ENCODE measurements around the gene CARM1. TPM values are rescaled to one million over a fixed set of nuclear protein-coding genes. Genes with fewer than 3 reads are reported as not detected.
A peak's percentile ranks its signal among the peaks of the same experiment; 100 is the strongest.

Gene CARM1
- polyA plus RNA-seq, 1 experiment, result 33.7 TPM

GRCh38 chr19:10923260-10924112 is 52.1 kb downstream of the CARM1 start:
- Histone ChIP-seq H3K27me3 (ENCODE audit: control insufficient read depth, insufficient read depth, low read length) (no peaks in the 10 kb centered on the region), H3K36me3 (ENCODE audit: control insufficient read depth, insufficient read depth, low read length) (peaks cover 45% of the 10 kb centered on the region), H3K4me3 (ENCODE audit: low read depth, low read length) (no peak overlapping the region)
- ChIA-PET CTCF (no interaction called here), POLR2A (no interaction called here)
- no peak for TF ChIP-seq CTCF (IDR thresholded peaks at IDR 0.05; ENCODE audit: insufficient read depth, low read depth, low read length)
- DNase-seq (ENCODE audit: low read depth), result no peak

GRCh38 chr19:10924597-10924996 is 53.2 kb downstream of the CARM1 start:
- TF ChIP-seq CTCF (IDR thresholded peaks at IDR 0.05; ENCODE audit: insufficient read depth, low read depth, low read length), result no peak
- CTCF ChIA-PET, result interaction anchor here (1.4 kb wide), 1 partner anchor 9 kb away, joined by 5 read pairs; no protein-coding TSS in a partner anchor

GRCh38 chr19:10927730-10928562 is 56.6 kb downstream of the CARM1 start:
- H3K27me3 ChIP-seq (ENCODE audit: control insufficient read depth, insufficient read depth, low read length), result no peaks in the 10 kb centered on the region
- TF ChIP-seq CTCF (IDR thresholded peaks at IDR 0.05; ENCODE audit: insufficient read depth, low read depth, low read length), result no peak
- DNase-seq (ENCODE audit: low read depth), result no peak
- peak overlapping the region; percentile 94 for H3K4me3 ChIP-seq (ENCODE audit: low read depth, low read length)
- CTCF ChIA-PET, result interaction anchor here (0.8 to 1.1 kb wide), 2 partner anchors 56 to 62 kb away, joined by 4 to 5 read pairs; partner anchors contain the start of gene CARM1
- peaks cover 23% of the 10 kb centered on the region for H3K36me3 ChIP-seq (ENCODE audit: control insufficient read depth, insufficient read depth, low read length)
- POLR2A ChIA-PET, result no interaction called here

More at GRCh38 chr19:10924597-10924996, 53.2 kb downstream of the CARM1 start:
- POLR2A ChIA-PET, result no interaction called here
- peaks cover 43% of the 10 kb centered on the region for H3K36me3 ChIP-seq (ENCODE audit: control insufficient read depth, insufficient read depth, low read length)
- H3K4me3 ChIP-seq (ENCODE audit: low read depth, low read length), result no peak overlapping the region
- DNase-seq (ENCODE audit: low read depth), result no peak
- no peaks in the 10 kb centered on the region for H3K27me3 ChIP-seq (ENCODE audit: control insufficient read depth, insufficient read depth, low read length)

GRCh38 chr19:10928563-10929401 is 57.4 kb downstream of the CARM1 start, which contains the start of the genes TIMM29 and YIPF2:
Gene TIMM29 (plus strand): TSS chr19:10928811. CDS start chr19:10928823, 12 bp downstream.
Gene YIPF2 (minus strand): TSS chr19:10928639. CDS start chr19:10928410, 229 bp downstream.
- ChIA-PET POLR2A (no interaction called here), CTCF (interaction anchor here (1.5 kb wide), 1 partner anchor 81 kb away, joined by 4 read pairs; no protein-coding TSS in a partner anchor)
- H3K27me3 ChIP-seq (ENCODE audit: control insufficient read depth, insufficient read depth, low read length), result no peaks in the 10 kb centered on the region
- TF ChIP-seq CTCF (IDR thresholded peaks at IDR 0.05; ENCODE audit: insufficient read depth, low read depth, low read length), result no peak
- peak within 1 kb of the TSS; percentile 94 for H3K4me3 ChIP-seq (ENCODE audit: low read depth, low read length)
- DNase-seq (ENCODE audit: low read depth), result peak; percentile 88
- peaks cover 15% of the 10 kb centered on the region for H3K36me3 ChIP-seq (ENCODE audit: control insufficient read depth, insufficient read depth, low read length)
